HG02970 (cell line): ENCODE results near the gene CLIC3.

ENCODE experiments used
- ATAC-seq: cut with Tn5 transposase; IDR thresholded peaks from one replicate; pipeline ENCODE4 v1.9.1; 2021; ENCODE audit warnings: mild to moderate bottlenecking, moderate library complexity, moderate number of reproducible peaks; ENCODE audit not compliant: unreplicated experiment, low FRiP score

CLIC3 gene

DNA sequence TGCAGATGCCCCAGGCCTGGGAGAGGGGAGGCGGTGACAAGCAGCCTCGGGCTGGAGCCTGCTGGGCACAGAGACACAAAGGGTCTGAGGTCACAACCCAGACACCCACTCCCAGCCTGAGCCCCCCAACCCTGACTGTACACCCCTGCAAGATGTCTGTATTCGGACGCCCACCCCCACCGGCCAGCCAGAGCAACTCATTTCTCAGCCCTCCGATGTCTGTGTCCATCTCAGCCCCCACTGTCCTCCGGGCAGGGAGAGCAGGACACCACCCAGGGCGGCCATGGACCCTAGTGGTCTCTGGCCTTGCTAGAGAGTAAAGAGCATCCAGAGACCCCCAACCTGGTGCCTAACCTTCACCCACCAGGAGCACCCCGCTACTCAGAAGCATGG lies 40.4 kb downstream of the CLIC3 start:
- ATAC-seq = no peak

DNA sequence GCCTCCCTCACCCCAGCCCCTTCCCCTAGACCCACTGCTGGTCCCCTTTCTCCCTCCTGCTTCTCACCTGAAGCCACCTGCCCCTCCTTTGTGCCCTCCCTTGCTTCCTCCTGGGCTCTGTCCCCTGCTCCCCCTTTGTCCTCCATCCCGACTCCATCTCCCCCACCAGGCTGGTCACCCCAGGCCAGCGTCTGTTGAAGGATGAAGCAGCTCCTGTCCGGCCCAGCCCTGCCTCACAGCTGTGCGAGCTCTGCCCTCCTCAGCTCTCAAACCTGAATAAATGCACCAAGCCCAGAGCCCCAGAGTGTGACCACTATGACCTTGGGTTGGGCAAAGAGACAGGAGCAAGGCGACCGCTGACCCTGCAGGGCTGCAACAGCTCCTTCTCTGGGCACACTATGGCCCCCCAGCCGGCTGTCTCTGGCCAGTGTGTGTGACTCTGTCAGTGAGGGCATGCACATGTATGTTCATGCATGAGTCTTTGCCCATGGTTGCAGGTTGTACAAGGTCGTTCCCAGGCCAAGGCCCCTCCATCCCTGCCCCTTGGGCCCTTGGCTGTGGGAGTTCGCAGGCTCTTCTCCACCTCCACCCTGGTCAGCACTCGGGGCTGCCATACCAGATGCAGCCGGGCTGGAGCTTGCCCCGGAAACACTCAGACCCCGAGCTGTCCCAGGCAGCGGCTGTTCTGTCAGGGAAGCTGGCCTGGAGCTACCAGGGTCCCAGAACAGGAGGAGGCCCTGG lies 41.0 kb downstream of the CLIC3 start:
- ATAC-seq = no peak

DNA sequence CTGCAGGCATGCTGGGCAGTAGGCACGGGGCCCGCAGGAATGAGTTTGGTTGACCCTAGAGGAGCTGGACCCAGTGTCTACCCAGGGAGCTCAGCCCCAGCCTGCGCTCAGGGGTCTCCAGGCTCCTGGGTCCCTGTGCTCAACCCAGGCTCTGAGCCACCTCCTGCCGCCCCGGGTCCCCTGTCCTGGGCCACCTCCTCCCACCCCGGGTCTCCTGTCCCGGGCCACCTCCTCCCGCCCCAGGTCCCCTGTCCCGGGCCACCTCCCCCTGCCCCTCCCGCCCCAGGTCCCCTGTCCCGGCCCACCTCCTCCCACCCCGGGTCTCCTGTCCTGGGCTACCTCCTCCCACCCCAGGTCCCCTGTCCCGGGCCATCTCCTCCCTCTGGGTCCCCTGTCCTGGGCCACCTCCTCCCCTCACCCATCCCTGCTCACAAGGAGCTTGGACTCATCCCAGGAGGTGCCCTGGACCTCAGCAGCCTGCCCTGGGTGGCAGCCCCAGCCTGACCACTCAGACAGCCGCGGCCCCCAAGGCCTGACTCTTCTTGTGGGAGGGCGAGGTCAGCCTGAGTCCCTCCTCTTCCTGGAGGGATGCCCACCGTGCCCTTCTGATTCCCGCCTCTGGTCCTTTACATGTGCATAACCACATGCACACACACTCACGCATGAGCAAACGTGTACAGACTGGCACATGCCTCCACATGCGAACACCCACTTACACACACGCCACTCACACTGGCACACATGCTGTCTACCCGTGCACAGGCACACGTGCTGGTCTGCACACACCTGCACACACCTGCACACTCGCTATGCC lies 41.9 kb downstream of the CLIC3 start:
- ATAC-seq = no peak

DNA sequence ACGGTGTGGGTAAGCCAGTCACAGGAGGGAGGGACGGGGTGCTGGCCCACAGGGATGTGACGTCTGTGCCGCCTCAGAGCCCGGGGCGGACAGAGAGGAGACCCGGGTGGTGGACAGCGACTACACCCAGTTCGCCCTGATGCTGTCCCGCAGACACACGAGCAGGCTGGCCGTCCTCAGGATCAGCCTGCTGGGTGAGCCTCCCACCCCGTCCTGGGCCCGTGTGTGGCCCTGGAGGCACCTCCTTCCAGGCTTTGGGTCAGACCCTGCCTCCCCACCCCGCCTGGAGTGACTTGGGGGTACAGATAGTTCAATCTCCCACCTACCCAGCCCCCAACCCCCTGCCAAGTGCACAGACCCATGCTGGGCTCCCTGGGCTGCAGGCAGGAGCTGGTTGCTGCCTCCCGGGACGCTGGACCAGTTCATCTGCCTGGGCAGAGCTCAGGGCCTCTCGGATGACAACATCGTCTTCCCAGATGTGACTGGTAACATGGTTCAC lies 42.5 kb downstream of the CLIC3 start:
- no peak for ATAC-seq

DNA sequence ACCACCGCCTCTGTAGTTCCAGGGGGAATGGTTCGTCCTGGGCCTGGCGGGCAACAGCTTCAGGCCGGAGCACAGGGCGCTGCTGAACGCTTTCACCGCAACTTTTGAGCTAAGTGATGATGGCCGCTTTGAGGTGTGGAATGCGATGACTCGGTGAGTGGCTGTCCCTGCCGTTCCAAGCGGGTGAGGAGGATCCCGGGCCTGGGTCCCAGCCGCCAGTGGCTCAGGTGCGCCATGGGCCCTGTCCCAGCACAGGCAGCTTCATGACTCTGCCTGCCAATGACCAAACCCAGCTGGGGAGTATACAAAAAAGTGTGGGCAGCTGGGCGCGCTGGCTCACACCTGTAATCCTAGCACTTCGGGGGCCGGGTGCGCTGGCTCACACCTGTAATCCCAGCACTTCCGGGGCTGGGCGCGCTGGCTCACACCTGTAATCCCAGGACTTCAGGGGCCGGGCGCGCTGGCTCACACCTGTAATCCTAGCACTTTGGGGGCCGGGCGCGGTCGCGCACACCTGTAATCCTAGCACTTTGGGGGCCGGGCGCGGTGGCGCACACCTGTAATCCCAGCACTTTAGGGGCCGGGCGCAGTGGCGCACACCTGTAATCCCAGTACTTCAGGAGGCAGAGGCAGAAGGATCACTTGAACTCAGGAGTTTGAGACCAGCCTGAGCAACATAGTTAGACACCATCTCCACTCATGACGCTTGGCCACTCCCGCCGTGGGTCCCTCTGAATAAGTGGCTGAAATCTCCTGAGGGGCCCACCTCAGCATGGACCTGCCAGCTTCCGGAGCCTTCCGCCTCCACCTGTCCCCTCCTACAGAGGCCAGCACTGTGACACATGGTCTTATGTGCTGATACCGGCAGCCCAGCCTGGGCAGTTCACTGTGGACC lies 43.2 kb downstream of the CLIC3 start:
- ATAC-seq = no peak

DNA sequence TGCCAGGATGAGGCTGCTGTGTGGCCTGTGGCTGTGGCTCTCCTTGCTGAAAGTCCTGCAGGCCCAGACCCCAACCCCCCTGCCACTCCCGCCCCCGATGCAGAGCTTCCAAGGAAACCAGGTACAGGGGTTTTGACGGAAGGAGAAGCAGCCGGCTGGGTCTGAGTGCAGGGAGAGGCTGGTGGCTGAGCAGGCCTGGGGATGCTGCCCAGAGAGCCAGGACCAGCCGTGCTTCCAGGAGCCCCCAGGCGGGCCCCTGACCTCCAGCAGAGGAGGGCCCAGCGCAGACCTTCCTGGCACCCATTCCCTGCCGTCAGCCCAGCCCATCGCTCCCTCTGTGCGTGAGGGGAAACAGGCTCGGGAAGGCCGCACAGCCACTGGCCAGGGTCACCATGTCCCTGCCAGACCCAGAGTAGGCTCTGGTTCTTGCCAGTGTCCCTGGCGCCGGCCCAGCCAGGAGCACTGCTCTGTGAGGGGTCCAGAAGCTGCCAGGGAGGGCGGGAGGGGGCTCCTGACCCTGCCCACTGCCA lies 44.0 kb downstream of the CLIC3 start:
- ATAC-seq = no peak

DNA sequence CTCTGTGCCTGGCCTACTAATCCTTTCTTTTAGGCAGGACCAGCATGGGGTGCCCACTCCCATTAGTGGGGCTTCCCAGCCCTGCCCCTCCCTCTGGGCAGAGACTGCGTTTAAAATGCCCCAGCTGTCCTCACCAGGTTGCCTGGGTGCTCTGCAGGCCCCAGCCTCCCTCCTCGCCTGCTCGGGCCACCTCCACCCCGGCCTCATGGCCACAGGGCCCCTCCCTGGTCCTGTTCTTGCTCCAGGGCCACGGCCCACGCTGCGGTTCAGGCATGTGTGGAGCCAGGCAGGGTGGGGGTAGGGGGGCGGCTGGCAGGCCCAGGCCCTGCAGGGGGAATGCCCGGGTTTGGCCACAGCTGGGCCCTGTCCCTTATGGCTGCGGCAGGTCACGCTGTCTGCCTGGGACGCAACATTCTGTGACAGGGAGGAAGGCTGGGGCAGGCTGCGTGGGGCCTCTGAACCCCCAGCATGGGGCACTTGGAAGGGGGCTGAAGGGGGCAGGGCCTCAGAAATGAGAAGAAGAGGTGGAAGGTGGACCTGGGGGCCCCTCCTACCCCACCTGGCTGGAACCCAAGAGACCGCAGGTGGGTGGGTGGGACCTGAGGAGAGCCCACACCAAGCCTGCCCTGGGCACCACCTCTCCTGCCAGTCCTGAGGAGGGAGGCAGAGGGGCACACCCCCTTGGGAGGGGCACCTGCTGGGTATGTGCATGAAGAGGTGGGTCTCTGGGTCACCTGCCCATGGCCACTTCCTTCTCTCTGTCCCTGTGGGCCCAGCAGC lies 44.6 kb downstream of the CLIC3 start, which contains the start of gene LCN12:
Gene LCN12, plus strand, starts transcription at position 733 of the 780 bp plus-strand sequence. CDS start 55 bp downstream, outside the sequence.
- no peak for ATAC-seq

DNA sequence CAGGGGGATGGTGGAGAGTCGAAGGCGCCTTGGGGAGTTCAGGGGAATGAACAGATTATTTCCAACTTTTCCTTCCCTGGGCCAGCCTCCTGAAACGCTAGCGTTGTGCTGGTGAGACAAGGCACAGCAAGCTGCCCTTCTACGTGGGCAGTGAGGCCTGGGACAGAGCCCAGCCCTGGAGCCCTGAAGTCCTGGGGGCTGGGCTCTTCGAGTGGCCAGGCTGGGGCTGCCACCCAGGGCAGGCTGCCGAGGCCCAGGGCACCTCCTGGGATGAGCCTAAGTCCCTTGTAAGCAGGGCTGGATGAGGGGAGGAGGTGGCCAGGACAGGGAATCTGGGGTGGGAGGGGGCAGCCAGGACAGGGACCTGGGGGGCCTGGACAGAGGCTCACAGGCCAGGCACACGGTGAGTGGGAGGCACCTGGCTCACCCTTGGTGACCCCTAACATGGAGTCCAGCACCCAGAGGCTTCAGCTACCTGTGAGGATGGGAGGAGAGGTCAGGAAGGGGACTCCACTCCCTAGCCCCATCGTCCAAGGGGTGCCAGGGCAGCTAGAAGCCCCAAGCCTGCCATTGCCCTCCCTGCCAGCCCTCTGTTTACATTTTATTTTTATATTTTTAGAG lies 45.6 kb downstream of the CLIC3 start:
- no peak for ATAC-seq

DNA sequence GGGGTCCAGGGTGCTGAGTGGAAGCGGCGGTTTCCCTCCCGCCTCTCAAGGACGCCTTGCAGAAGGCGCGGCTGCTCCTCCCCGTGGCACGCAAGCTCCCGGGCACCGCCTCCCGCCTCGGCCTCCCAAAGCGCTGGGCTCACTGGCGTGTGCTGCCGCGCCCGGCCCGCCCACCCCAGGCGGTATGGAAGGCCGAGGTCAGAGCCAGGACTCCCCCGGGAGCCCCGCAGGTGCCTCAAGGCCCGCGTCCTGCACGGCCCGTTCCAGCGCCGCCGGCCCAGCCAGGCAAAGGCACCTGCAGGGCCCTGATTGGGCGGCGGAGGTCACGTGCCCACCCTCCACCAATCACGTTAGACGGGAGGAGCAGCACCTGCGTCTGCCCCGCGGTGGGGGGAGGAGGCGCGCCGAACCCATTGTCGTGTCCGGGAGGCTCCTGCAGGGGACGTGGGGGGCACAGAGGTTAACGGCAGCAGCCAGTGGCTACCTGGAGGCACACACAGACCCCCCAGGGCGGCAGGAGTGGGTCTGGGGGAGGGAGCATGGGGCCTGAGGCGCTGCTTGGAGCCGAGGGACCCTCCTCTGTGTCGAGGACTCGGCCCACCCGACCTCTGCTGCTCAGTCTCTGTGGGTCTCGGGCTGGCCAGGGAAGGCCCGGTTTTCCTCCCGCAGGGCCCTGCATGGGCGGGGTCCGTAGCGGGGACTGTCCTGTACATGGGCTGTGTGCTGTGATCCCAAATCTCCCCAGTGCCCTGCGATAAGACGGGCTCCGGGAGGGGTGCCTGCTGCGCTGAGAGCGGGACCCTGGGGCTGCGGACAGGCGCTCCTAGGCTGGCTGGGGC lies 46.3 kb downstream of the CLIC3 start:
- peak; percentile 59 for ATAC-seq

DNA sequence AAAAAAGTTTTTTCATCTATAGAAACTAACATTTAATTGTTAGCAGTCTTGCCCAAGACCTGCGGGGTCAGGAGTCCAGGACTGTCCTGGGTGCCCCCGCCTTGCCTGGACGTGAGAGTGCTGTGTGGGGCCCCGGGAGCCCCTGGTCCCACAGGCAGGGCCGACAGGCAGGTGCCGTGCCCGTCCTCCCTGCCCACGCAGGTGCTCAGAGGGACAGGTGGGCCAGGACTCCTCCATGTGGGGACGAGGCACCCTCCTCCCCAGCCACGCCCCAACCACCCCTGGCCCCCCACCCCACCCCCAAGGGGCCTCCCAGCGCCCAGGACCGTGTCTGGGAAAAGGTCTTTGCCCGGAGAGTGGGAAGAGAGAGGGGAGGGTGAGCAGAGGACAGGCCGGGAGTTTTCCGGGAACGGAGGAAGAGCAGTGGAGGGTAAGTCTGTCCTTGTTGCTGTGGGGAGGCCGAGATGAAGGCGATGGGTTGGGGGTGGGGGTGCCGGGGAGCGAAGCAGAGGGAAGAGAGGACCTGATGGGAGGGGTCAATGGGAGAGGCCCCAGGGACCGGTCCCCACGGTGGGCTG lies 47.0 kb downstream of the CLIC3 start:
- no peak for ATAC-seq

DNA sequence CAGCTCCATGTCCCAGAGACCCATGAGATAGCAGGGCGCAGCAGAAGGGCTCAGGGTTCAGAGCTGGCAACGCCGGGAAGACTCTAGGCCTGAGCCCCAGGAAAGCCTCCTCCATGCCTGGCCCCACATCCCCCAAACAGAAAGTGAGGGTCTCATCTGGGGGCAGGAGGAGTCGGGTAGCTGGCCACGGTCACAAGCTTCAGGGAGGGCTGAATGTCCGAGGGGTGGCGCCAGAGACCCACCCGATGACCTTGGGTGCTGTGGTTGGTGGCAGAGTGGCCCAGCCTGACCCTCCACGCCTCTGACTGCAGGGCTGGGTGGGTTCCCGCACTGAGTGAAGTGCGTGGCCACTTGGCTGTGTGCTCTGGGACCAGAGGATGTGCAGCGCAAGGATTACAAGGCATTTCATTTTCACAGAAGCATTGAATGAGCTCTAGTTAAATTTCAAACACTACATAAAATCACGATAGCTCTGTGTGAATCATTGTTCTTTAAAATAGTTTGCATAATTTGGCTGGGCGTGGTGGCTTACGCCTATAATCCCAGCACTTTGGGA lies 48.3 kb downstream of the CLIC3 start:
- ATAC-seq = no peak

DNA sequence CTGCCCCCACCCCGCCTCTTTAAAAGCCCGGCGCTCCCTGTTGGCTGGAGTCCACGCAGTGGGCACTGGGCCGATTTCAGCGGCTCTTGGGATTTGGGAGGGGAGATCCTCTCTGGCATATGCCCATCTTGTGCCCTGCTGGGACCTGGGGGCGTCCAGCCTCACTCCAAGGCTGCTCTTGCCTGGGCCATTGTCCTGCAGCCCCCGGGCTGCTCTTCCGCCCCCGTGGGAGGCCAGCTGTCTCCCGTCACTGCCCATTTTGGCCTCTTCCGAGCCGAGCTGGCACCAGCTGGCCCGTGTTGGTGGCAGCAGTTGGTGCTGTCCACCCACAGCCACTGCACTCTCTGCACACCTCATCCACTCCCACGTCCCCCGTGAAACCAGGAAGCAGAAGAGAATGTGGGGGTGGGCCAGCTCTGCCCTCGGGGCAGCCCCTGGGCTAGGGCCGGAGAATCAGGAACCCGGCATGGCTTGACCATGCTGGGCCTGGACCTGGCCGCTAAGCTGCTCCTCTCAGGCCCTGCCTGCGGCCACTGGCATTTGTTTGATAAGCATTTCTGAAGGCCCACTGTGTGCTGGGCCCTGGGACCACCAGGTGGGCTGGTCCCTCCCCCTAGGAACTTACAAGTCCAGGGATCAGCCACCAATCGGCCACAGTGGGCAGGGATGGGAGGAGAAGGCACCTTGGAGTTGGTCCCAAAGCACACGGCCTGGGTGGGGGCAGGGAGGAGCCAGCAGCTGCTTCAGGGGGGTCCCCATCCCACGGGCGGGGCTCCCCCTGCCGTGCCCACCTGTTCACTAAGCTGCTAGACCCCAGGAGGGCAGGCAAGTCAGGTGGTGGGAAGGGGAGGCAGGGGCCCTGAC lies 49.1 kb downstream of the CLIC3 start:
- ATAC-seq = no peak

DNA sequence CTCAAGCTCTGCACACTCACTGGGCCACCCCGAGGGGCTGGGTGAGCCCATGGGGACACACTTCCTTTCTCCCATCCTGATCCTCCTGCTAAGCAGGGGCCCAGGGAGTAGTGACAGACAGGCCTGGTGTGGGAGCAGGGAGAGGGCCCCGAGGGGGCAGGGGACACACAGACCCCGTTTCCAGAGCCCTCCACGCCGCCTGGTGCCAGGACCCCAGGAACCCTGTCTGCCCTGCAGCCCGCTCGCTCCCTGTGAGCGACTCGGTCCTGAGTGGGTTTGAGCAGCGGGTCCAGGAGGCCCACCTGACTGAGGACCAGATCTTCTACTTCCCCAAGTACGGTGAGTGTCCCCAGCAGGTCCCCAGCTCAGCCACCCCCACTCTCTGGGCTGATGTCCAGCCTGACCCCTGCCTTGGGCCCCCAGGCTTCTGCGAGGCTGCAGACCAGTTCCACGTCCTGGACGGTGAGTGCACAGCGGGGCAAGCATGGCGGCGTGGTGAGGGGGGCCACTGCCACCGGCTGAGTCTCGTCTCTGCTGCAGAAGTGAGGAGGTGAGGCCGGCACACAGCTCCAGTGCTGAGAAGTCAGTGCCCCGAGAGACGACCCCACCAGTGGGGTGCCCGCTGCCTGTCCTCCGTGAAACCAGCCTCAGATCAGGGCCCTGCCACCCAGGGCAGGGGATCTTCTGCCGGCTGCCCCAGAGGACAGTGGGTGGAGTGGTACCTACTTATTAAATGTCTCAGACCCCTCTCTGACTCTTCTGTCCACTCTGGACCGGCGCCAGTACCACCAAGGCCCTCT lies 49.9 kb downstream of the CLIC3 start:
- ATAC-seq = no peak

DNA sequence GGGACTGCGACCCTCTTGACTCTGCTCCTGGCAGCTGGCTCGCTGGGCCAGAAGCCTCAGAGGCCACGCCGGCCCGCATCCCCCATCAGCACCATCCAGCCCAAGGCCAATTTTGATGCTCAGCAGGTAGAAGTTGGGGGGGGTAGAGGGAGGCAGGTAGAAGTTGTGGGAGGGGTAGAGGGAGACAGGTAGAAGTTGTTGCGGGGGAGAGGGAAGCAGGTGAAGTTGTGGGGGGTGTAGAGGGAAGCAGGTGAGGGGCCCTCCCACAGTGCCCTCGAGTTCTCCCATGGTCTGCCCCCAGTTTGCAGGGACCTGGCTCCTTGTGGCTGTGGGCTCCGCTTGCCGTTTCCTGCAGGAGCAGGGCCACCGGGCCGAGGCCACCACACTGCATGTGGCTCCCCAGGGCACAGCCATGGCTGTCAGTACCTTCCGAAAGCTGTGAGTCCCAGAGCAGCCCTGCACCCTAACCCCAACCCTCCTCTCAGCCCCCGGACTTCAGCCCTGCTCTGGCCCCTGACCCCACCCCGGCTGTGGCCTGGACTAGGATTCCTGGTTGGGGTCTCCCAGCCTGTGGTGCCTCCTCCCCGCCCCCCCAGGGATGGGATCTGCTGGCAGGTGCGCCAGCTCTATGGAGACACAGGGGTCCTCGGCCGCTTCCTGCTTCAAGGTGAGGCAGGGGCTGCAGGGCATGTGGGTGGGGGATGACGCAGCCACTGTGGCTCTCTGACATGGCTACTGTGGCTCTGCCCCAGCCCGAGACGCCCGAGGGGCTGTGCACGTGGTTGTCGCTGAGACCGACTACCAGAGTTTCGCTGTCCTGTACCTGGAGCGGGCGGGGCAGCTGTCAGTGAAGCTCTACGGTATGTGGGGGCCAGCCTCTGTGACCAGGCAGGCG lies 50.8 kb downstream of the CLIC3 start:
- no peak for ATAC-seq
